LHCN-M2 (cell line): ENCODE measurements around the gene CCDC195. TPM values are rescaled to one million over a fixed set of nuclear protein-coding genes. Genes with fewer than 3 reads are reported as not detected.
"Not testable (repeated sequence)": the region's sequence is repeated elsewhere in the genome, so short reads cannot be mapped to it uniquely, and the experiment has no call there.

Experiments
- DNase-seq: peaks from one replicate; pipeline ENCODE4 v3.0.0-alpha.2; 2012; ENCODE audit warnings: low read depth
- total RNA-seq: library from RNA; depleted of rRNA; stranded (reverse); fragments of >200 nt; gene quantifications from 2 replicates; pipeline ENCODE4 v1.2.3, GENCODE V29; 2014

CCDC195 gene
- total RNA-seq, 1 experiment from 2014 or later, result not detected

DNA sequence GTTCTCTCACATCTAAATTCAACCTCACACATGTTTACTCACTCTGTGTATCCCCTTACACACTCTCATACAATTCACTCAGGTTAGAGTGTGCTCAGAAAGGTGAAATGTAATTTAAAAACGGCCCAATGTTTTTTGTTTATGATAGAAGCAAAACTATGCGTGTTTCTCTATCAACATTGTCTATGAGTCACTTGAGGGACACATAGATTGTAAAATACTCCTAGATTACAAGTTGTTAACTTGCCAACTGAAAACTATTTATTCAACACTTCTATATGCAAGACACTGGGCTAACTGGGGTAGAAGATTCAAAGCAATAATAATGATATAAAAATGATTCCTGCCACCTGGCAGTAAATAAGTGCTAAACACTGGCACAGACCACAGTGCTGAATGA is 24.6 kb downstream of the CCDC195 start:
- no peak for DNase-seq

DNA sequence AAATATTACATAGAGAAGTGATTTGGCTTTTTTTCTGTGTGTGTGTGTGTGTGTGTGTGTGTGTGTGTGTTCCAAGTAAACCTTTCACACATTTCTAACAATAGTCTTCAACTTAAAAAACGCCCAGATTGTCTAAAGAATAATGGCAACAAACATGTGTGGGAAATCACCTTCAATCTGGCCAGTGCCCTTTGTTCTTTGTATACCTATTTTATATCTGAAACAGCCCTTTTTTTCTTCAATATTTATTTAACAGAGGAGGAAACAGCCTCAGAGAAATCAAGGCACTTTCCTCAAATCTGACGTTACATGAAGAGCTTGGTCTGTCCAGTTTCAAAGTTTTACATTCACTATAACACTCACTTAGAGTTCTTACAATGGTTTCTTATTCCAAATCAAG is 25.3 kb downstream of the CCDC195 start:
- DNase-seq, result no peak

DNA sequence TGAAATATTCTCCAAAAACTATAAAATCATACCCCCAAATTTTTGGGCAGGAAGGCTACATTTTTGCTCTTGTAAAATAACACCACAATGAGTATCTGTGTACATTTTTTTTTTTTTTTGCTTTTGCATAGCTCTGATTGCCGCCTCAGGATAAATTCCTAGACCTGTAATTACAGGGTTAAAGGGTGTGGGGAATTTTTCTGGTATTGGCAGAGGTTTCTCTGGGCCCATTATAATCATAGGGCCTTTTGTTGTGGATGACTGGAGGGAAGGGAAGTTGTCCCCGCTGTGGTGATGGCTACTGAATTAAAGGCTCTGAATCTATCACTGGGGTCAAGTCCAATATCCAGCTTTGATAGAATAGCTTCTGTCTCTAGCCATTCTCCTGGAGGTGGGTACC is 26.6 kb downstream of the CCDC195 start:
- DNase-seq, result no peak

DNA sequence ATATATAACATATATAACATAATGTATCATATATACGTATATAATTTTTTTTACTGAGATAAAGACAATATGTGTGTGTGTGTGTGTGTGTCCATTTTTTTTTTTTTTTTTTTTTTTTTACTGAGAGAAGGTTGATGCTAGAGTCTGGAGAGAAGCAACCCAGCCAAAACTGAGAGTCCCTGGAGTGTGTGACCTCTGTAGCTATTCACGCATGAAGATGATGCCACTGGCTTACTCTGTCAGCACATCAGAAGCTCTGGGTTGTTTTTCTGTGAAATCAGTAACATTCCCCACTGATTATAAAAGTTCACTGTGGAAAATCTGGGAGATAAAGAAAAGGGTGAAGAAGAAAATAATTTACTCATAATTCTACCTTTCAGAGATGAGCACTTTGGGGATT is 27.2 kb downstream of the CCDC195 start:
- no peak for DNase-seq

DNA sequence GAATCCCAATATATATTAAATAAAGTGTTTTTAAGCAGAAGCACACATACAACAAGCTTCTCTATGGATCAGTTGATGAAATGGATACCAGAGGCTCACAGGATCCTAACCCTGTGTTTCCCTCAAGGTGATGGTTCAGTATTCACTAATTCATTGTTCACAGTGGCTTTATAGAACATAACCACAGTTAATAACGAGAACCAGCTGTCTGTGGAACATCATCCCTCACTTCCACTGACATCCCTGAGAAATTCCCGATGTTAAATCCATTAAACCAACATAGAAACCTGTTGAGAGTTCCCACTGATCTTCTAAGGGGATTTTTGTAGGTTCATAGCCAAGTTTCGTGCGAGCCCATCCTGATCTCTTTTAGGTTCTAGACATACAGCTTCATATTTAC is 29.0 kb downstream of the CCDC195 start:
- no peak for DNase-seq

DNA sequence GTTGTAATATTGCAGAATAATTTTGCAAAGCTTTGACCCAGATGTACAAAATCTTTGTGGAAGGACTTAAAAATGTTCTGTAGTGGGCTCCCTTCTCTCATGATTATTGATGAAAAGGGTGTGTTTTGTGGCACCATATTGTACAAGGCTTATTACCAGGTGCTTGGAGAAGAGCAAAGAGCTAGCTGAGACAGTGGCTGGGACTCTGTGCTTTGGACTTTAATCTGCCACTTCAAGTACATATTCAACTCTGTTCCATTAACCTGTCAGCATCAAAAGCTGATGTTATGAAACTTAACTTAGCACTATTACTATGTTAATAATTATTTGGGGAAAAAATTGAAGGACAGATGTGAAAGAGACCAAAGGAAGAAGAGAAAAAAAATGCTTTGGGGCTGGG is 31.0 kb downstream of the CCDC195 start:
- no peak for DNase-seq

DNA sequence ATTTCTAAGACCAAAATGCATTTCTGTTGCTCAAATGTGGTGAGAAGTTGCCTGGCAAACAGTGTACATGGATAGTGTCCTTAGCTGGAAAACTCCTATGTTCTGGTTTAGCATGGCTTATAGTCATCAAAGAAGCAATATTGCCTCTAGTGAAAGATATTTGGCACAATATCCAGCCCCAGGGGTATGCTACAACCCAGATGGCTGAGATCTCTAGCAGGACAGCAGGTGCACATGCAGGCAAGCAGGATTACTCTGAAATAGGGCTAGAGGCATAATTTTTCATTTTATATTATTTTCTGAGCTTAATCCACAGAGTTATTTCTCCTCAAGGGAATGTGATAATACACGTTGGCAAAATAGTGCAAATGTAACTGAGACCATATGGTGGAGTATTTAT is 34.0 kb downstream of the CCDC195 start:
- DNase-seq, result no peak

DNA sequence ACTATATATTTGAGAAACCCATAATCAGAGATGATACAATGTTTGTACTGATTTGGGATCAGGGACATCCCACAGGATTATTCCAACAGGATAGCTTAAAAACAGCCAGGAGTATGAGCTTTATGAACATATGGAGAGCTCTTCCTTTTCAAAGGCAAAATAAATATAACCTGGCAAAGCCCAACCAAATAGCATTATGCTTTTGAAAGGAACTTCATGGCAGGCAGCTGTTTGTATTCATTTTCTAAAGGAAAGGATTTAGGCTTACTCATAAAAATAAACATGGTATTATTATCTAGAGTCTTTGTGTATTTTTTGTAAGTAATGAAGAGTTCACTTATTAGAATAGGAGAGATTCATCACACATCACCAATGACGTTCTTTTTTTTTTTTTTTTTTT is 44.4 kb downstream of the CCDC195 start:
- DNase-seq, result peak; percentile 65

DNA sequence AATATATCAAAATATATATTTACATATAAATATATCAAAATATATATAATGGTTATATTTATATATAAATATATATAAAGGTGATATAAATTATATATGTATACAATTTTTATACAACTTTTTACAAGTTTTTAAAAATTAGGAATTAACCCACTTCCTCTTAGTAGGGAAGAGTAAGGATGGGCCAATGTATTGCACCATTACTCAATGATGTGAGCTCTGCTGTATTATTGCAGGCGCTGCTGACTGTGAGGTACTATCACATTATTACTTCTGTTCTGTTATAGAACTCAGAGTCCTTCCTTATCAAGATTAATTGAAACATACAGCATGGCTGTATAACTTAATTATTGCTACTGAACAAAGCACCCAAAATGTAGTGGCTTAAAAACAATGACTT is 46.0 kb downstream of the CCDC195 start:
- no peak for DNase-seq

DNA sequence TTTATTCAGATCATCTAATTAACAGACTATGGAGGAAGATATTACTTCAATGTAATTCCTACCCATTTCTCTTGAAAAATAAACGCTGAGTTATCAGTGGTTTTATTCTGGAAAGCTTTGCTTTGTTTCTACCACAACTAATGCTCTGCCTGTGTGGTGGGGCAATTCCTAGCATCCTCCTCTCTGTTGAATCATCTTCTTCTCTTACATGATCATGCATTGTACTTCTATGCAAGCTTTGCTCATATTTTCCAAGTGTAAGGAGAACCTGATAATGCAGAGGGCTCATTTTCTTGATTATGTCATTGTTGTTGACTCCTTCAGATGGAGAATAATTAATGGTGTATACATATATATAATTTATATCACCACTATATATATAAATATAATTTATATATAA is 46.7 kb downstream of the CCDC195 start:
- peak; percentile 38 for DNase-seq

DNA sequence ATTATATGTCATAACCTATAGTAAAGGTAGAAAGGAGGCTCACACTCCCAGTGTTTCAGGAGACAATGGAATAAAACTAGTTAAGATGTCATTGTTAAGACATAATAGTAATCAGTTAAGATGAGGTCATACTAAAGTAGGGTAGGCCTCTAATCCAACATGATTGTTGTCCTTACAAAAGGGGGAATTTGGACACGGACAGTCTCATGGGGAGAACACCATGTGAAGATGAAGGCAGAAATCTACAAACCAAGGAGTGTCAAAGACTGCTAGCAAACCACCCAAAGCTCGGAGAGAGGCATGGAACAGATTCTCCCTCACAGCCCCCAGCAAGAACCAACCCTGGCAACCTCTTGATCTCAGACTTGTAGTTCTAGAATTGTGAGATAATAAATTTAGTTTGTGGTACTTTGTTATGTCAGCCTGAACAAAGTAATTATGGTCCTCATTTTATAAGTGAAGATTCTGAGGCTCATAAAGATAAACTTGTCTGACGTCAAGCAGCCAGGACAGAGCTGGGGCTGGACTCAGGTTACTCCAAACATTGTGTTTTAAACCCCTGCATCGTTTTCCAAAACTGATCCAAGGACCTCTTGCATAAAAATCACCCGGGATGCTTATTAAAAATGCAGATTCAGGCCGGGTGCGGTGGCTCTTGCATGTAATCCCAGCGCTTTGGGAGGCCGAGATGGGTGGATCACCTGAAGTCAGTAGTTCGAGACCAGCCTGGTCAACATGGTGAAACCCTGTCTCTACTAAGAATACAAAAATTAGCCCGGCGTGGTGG is 47.8 kb downstream of the CCDC195 start:
- DNase-seq, result no peak

DNA sequence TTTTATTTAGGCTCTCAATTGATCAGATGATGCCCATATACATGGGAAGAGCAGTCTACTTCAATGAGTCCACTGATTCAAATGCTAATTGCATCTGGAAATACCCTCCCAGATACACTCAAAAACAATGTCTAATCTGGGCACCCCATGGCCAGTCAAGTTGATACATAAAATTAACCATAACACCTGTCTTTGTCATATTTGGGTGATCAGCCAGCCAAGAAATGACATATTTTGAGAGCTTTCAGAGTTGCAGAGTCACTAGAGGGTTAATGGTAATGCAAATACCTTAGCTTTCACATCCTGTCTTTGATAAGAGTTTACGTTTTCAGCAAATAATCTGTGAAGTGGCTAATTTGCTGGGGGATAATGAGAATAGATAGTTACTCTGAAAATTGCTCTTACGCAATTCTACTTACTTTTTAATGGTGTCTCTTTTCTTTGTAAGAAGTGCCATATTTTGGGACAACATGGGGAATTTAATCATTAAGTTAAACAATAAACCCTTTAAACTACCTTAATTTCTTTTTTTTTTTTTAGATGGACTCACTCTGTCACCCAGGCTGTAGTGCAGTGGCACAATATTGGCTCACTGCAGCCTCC is 49.1 kb downstream of the CCDC195 start:
- DNase-seq, result no peak

DNA sequence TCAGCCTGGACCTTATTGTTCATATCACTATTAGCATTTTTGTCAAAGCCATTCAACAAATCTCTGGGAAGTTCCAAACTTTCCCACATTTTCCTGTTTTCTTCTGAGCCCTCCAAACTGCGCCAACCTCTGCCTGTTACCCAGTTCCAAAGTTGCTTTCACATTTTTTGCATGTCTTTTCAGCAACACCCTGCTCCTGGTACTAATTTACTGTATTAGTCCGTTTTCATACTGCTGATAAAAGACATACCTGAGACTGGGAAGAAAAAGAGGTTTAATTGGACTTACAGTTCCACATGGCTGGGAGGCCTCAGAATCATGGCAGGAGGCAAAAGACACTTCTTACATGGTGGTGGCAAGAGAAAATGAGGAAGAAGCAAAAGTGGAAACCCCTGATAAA is 52.8 kb downstream of the CCDC195 start:
- not testable (repeated sequence) for DNase-seq

DNA sequence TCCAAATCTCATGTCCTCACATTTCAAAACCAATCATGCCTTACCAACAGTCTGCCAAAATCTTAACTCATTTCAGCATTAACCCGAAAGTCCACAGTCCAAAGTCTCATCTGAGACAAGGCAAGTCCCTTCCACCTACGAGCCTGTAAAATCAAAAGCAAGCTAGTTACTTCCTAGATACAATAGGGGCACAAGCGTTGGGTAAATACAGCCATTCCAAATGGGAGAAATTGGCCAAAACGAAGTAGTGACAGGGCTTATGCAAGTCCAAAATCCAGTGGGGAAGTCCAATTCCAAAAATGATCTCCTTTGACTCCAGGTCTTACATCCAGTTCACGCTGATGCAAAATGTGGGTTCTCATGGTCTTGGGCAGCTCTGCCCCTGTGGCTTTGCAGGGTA is 54.5 kb downstream of the CCDC195 start:
- not testable (repeated sequence) for DNase-seq

DNA sequence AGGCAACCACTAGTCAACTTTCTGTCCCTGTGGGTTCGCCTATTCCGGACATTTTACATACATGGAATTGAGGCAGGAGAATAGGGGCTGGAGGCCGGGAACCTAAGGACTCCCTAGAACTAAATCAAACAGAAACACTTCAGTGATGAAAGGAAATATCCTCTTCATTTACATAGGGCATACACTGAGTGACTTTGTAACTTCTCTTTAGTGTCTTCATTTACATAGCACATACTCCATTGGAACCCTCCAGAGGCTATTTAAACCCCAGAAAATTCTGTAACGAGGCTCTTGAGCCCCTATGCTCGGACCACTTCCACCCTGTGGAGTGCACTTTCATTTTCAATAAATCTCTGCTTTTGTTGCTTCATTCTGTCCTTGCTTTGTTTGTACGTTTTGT is 56.5 kb downstream of the CCDC195 start:
- no peak for DNase-seq

DNA sequence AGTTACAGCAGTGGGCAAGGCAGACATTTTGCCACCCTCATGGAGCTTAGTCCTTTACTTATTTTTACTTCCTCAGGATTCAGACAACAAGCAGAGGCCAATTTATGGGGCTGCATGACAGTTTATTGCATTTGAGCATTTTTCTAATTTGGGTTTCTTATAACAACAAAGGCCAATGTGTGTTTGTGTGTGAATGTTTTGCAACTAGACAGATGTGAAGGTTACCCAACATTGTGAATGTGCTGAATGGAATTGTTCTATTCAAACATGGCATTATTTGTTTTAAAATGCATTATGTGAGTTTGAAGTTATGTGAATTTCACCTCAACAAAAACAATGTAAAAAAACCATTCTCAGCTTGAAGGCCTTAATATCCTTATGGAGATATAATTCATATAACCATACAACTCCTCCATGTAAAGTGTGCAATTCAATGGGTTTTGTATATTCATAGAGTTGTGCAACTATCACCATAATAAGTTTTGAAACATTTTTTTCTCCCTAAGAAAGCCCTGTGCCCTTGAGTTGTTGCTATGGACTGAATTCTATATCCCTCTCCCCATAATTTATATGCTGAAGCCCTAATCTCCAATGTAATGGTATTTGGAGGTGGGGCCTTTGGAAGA is 57.3 kb downstream of the CCDC195 start:
- DNase-seq, result peak; percentile 85

DNA sequence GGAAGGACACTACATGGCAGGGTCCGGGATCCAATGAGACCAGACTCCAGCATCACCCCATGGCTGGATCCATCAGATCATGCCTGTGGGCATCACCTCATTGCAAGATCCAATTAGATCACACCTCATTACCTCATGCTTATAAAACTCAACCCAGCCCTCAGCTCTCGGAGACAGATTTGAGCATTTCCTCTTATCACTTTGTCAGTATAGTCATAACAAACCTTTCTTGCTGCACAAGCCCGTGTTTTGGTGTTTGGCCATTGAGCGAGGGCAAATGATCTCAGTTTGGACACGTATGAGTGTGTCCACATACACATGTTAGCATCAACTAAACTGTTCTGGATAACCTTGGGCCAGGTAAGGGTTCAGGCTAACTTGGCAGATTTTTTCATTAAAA is 58.8 kb downstream of the CCDC195 start:
- DNase-seq, result no peak

DNA sequence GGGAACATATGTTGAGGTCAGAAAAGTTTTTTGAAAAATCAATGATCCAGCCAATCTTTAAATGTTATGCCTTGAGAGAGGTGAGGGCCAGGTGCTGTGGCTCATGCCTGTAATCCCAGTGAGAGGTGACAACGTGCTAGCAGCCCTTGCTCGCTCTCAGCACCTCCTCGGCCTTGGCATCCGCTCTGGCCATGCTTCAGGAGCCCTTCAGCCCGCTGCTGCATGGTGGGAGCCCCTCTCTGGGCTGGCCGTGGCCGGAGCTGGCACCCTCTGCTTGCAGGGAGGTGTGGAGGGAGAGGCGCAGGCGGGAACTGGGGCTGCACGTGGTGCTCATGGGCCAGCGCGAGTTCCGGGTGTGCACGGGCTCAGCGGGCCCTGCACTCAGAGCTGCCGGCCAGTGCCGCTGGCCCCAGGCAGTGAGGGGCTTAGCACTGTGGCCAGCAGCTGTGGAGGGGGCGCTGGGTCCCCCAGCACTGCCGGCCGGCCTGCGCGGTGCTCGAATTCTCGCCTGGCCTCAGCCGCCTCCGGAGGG is 61.1 kb downstream of the CCDC195 start:
- DNase-seq, result no peak
